Sigmoid colon (tissue), 7 donors: ENCODE measurements around the gene BRIP1. TPM values are rescaled to one million over a fixed set of nuclear protein-coding genes. Genes with fewer than 3 reads are reported as not detected.
"Not testable (repeated sequence)": the region's sequence is repeated elsewhere in the genome, so short reads cannot be mapped to it uniquely, and the experiment has no call there.

Experiments
- DNase-seq: peaks from one replicate; pipeline ENCODE4 v3.0.0-alpha.2; 2019
- H3K27ac ChIP-seq, 4 donors: fragments of 200-600 bp; sonication (generic); one replicate each; pipeline ENCODE4 v1.5.1; 2016 to 2019; ENCODE audit warnings: mild to moderate bottlenecking in 1 of 4
- H3K27me3 ChIP-seq, 3 donors: fragments of 200-600 bp; sonication (generic); one replicate each; pipeline ENCODE4 v1.5.1; 2019; ENCODE audit warnings: mild to moderate bottlenecking in 1 of 3
- H3K36me3 ChIP-seq, 4 donors: fragments of 200-600 bp; sonication (generic); one replicate each; pipeline ENCODE4 v1.5.1; 2016 to 2019
- H3K4me1 ChIP-seq, 4 donors: fragments of 200-600 bp; sonication (generic); one replicate each; pipeline ENCODE4 v1.5.1; 2017 to 2019
- H3K4me3 ChIP-seq, 4 donors: fragments of 200-600 bp; sonication (generic); one replicate each; pipeline ENCODE4 v1.5.1; 2017 to 2019; ENCODE audit warnings: mild to moderate bottlenecking in 2 of 4, moderate library complexity in 1 of 4
- H3K9me3 ChIP-seq, 4 donors: fragments of 200-600 bp in 3 of 4; sonication (generic) in 3 of 4; one replicate each; pipeline versions ENCODE4 v1.5.1 to v1.6.1; 2013 to 2019
- EP300 ChIP-seq, 4 donors: sonication (generic); formaldehyde crosslinking; IDR thresholded peaks; one replicate each; pipeline ENCODE4 v1.6.1; 2017; ENCODE audit warnings: antibody characterized with exemption in 4 of 4
- POLR2A ChIP-seq, 2 donors: fragments of 450-650 bp; IDR thresholded peaks; one replicate each; pipeline ENCODE4 v1.6.1; 2016; ENCODE audit warnings: antibody characterized with exemption in 2 of 2, mild to moderate bottlenecking in 2 of 2, moderate library complexity in 2 of 2
- POLR2AphosphoS5 ChIP-seq, 4 donors: sonication (generic); formaldehyde crosslinking; IDR thresholded peaks; one replicate each; pipeline ENCODE4 v1.6.1; 2017; ENCODE audit warnings: antibody characterized with exemption in 4 of 4
- WGBS, 2 donors: extraction: QIAGEN DNeasy Blood & Tissue Kit; methylation state at CpG; one replicate each; pipeline ENCODE4 v1.1.7; 2013; 5-methylcytosine and 5-hydroxymethylcytosine counted together
- intact Hi-C: fragments of 100-400 bp; cut with DNase I; formaldehyde crosslinking; loops from one replicate; pipeline ENCODE4 v1.15.1; 2023
- polyA plus RNA-seq, 3 donors: library from polyadenylated mRNA; stranded (reverse); fragments of 200-250 nt; gene quantifications; one replicate each; pipeline ENCODE4 v1.2.3, GENCODE V29; 2013
- total RNA-seq, 4 donors: library from RNA; depleted of rRNA; stranded (reverse); fragments of >200 nt; gene quantifications; one replicate each; pipeline ENCODE4 v1.1.0, GENCODE V29; 2016
- TF ChIP-seq, protein P1 (sequence below), 4 experiments: fragments of 450-650 bp in 3 of 4; fragments of 200-600 bp in 1 of 4; IDR thresholded peaks; one replicate each; pipeline ENCODE4 v1.5.1; 2016 to 2019; ENCODE audit warnings: antibody characterized with exemption in 4 of 4, mild to moderate bottlenecking in 3 of 4, moderate library complexity in 2 of 4
- donor health status: healthy with polysubstance abuse.
- donor health status: Bipolar disorder and iron deficiency.
- donor health status: healthy.

Gene BRIP1
- total and polyA plus RNA-seq, 7 donors: under 0.01 to 1.5 (median 0.41) TPM; not detected in 1

DNA sequence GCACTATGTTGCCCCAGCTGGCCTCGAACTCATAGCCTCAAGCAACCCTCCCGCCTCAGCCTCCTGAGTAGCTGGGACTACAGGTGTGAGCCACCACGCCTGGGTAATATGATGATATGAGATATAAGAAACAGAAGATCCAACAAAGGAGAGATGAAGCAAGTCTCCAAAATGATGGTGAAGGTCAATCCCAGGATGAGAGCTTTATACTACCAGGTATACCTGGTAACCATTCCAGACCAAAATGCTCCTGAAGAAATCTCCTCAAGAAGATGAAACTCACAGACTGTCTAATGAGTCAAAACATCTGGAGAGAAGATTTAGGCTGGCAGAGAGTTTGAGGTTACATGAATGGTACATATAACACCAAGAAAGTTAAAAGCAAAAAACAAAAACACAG lies 39.9 kb upstream of the BRIP1 start:
- Histone ChIP-seq H3K9me3 (no peaks in the 10 kb centered on the region), H3K27ac (no peak overlapping the region), H3K36me3 (peaks cover 0 to 84% (median 16%) of the 10 kb centered on the region in 4 donors), H3K4me1 (no peaks in the 10 kb centered on the region), H3K4me3 (no peak overlapping the region), H3K27me3 (no peaks in the 10 kb centered on the region)
- WGBS, 2 donors: 98 to 99% methylated on average over 3 of the region's 3 CpGs
- no peak for TF ChIP-seq POLR2AphosphoS5 (IDR thresholded peaks at IDR 0.05)
- no peak for TF ChIP-seq POLR2A (IDR thresholded peaks at IDR 0.05)
- TF ChIP-seq EP300 (IDR thresholded peaks at IDR 0.05): no peak
- TF ChIP-seq, protein P1, sequence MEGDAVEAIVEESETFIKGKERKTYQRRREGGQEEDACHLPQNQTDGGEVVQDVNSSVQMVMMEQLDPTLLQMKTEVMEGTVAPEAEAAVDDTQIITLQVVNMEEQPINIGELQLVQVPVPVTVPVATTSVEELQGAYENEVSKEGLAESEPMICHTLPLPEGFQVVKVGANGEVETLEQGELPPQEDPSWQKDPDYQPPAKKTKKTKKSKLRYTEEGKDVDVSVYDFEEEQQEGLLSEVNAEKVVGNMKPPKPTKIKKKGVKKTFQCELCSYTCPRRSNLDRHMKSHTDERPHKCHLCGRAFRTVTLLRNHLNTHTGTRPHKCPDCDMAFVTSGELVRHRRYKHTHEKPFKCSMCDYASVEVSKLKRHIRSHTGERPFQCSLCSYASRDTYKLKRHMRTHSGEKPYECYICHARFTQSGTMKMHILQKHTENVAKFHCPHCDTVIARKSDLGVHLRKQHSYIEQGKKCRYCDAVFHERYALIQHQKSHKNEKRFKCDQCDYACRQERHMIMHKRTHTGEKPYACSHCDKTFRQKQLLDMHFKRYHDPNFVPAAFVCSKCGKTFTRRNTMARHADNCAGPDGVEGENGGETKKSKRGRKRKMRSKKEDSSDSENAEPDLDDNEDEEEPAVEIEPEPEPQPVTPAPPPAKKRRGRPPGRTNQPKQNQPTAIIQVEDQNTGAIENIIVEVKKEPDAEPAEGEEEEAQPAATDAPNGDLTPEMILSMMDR (IDR thresholded peaks at IDR 0.05): no peak
- DNase-seq: no peak
- intact Hi-C loops: no loop called here

DNA sequence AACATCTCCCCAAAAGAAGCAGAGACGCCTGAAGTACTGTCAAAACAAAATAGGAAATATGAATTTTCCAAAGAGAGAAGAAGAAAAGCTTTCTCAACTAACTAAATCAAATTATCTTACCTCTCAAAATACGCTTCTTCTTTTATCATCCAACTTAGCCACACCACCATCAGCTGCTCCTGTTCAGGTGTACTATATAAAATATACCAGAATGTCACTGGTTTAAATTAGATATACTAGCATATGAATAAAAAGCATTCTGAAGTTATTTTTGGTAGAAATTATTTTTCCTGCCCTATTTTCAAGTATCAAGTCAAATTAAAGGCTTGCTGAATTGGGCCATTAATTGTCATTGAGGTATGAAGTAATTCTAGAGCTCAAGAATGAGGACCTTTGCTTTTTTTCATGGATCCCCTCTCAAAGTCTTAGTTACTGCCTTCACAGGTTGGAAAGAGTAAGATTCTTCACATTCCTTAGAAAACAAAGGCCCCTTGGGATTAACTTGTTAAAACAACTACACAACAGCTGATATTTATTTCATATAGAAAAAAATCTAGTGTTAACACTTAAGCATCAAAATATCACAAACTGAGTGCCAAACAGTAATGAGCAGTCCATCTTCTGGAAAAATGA lies 34.3 kb upstream of the BRIP1 start:
- H3K4me3 ChIP-seq: no peak overlapping the region
- TF ChIP-seq POLR2A (IDR thresholded peaks at IDR 0.05) (no peak), POLR2AphosphoS5 (IDR thresholded peaks at IDR 0.05) (no peak), EP300 (IDR thresholded peaks at IDR 0.05) (no peak)
- TF ChIP-seq, protein P1 (IDR thresholded peaks at IDR 0.05): no peak
- peaks cover 0 to 85% (median 3%) of the 10 kb centered on the region in 4 donors for H3K36me3 ChIP-seq
- H3K4me1 ChIP-seq: no peaks in the 10 kb centered on the region
- no peaks in the 10 kb centered on the region for H3K9me3 ChIP-seq
- intact Hi-C loops: no loop called here
- no peak overlapping the region for H3K27ac ChIP-seq
- DNase-seq: no peak
- WGBS, 2 donors: 92 to 98% methylated on average over 2 of the region's 2 CpGs
- no peaks in the 10 kb centered on the region for H3K27me3 ChIP-seq

DNA sequence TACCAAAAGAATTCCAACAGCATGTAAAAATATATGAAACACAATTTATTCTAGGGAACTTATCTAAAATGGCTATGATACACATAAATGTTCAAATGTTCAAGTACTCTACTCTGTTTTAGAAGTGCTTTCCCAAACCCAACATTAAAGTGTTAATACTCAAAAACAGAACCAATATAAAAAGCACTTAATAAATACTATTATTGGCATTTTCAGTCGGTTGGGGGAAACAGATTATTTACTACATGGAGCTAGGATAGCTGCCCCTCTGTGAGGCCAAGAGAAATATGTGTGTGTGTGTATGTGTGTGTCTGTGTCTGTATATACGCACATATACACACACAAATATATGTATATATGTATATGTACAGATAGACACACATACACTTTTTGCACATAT lies 32.1 kb upstream of the BRIP1 start:
- WGBS, 2 donors: 62 to 68% methylated on average over 2 of the region's 2 CpGs
- Histone ChIP-seq H3K4me3 (no peak overlapping the region), H3K9me3 (no peaks in the 10 kb centered on the region), H3K27ac (no peak overlapping the region), H3K27me3 (no peaks in the 10 kb centered on the region), H3K4me1 (no peaks in the 10 kb centered on the region), H3K36me3 (peaks cover 0 to 91% (median 8%) of the 10 kb centered on the region in 4 donors)
- no peak for TF ChIP-seq POLR2A (IDR thresholded peaks at IDR 0.05)
- no peak for TF ChIP-seq POLR2AphosphoS5 (IDR thresholded peaks at IDR 0.05)
- TF ChIP-seq EP300 (IDR thresholded peaks at IDR 0.05): no peak
- TF ChIP-seq, protein P1 (IDR thresholded peaks at IDR 0.05): no peak
- DNase-seq: no peak
- intact Hi-C loops: no loop called here

DNA sequence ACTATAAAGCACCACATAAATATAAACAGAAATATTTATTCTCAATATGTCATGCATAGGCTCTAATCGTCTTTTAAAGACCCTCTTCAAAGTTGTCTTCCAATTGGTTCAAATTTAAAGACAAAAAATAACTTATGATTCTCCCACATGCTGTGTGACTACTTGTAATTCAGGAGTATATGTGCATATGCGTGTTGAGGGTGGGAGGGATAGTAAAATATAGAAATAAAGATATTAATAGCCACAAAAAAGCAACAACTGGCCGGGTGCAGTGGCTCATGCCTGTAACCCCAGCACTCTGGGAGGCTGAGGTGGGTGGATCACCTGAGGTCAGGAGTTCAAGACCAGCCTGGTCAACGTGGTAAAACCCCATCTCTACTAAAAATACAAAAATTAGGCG lies 31.0 kb upstream of the BRIP1 start:
- H3K4me3 ChIP-seq, intact Hi-C loops, H3K27me3 ChIP-seq, H3K9me3 ChIP-seq, H3K27ac ChIP-seq, H3K4me1 ChIP-seq, DNase-seq: not testable (repeated sequence)
- H3K36me3 ChIP-seq: peaks cover 4 to 93% (median 15%) of the 10 kb centered on the region in 4 donors
- 80 to 86% methylated on average over 5 of the region's 5 CpGs for WGBS, 2 donors

DNA sequence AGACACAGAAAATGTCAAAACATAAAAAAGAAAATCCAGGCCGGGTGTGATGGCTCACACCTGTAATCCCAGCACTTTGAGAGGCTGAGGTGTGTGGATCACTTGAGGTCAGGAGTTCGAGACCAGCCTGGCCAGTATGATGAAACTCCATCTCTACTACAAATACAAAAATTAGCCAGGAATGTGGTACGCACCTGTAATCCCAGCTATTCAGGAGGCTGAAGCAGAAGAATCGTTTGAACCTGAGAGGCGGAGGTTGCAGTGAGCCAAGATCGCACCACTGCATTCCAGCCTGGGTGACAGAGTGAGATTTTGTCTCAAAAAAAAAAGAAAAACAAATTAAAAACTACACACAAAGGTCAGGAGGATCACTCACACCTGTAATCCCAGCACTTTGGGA lies 24.4 kb upstream of the BRIP1 start:
- WGBS, 2 donors: 94 to 95% methylated on average over 6 of the region's 6 CpGs
- H3K9me3 ChIP-seq, DNase-seq, intact Hi-C loops, H3K27me3 ChIP-seq, H3K4me1 ChIP-seq, H3K27ac ChIP-seq, H3K4me3 ChIP-seq: not testable (repeated sequence)
- H3K36me3 ChIP-seq: peaks cover 4 to 86% (median 16%) of the 10 kb centered on the region in 4 donors

DNA sequence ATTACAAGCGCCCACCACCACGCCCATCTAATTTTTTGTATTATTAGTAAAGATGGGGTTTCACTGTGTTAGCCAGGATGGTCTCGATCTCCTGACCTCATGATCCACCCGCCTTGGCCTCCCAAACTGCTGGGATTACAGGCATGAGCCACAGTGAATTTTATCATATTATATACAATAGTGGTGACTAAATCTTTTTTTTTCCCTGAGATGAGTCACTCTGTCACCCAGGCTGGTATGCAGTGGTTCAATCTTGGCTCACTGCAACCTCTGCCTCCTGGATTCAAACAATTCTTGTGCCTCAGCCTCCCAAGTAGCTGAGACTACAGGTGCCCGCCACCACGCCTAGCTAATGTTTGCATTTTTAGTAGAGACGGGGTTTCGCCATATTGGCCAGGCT lies 22.5 kb upstream of the BRIP1 start:
- peaks cover 4 to 87% (median 17%) of the 10 kb centered on the region in 4 donors for H3K36me3 ChIP-seq
- WGBS, 2 donors: 97 to 99% methylated on average over 8 of the region's 8 CpGs
- H3K4me3 ChIP-seq, H3K9me3 ChIP-seq, H3K27ac ChIP-seq, H3K4me1 ChIP-seq, DNase-seq, intact Hi-C loops, H3K27me3 ChIP-seq: not testable (repeated sequence)
